GM10248 (cell line): Measurements from ENCODE around the gene CEP104.

Experiments
- CTCF ChIA-PET: fragments of 300-600 bp; sonication (Branson Sonifier 250); formaldehyde crosslinking; extraction: SDS; loops from one replicate; lab custom pipeline; 2021; ENCODE audit warnings: antibody characterized with exemption; lab: Yijun Ruan, JAX
- POLR2A ChIA-PET: fragments of 350-650 bp; sonication (Branson Sonifier 250); formaldehyde crosslinking; extraction: SDS; loops from one replicate; lab custom pipeline; 2020; ENCODE audit warnings: antibody characterized with exemption; lab: Yijun Ruan, JAX
- DNase-seq: peaks from one replicate; pipeline ENCODE4 v3.0.0; 2012; ENCODE audit errors: extremely low spot score
- CTCF ChIP-seq: IDR thresholded peaks from 2 replicates; pipeline ENCODE4 v1.5.1; 2012; ENCODE audit warnings: mild to moderate bottlenecking, low read depth; ENCODE audit errors: extremely low read depth, missing control alignments, control extremely low read depth

The CEP104 gene

GRCh38 chr1:3856923-3857790 is at the start of gene CEP104, which contains the start of gene DFFB:
CEP104 (minus strand) TSS chr1:3857211; CDS start chr1:3852407, 4,804 bp downstream.
DFFB (plus strand) TSS chr1:3857476; CDS start chr1:3857604, 128 bp downstream.
- ChIA-PET POLR2A (no interaction called here), CTCF (interaction anchor here (0.8 to 2.5 kb wide), 5 partner anchors 9 to 1662 kb away, joined by 3 to 13 read pairs (median 3); partner anchors contain the start of genes C1orf174 and FAAP20)
- TF ChIP-seq CTCF, result peak; percentile 67
- peak; percentile 100 for DNase-seq

- TF ChIP-seq CTCF, result no peak
- CTCF ChIA-PET, result interaction anchor here (0.7 to 1.2 kb wide), 3 partner anchors 10 to 1838 kb away, joined by 3 to 4 read pairs (median 4); no protein-coding TSS in a partner anchor
- DNase-seq, result no peak
- POLR2A ChIA-PET, result interaction anchor here (0.7 kb wide), 1 partner anchor 396 kb away, joined by 3 read pairs; no protein-coding TSS in a partner anchor
Observed at GRCh38 chr1:3906672-3907020, 49.6 kb upstream of the CEP104 start.

GRCh38 chr1:3905953-3906671 is 49.1 kb upstream of the CEP104 start:
- CTCF ChIA-PET, result interaction anchor here (1.2 kb wide), 2 partner anchors 128 to 1839 kb away, joined by 4 read pairs; no protein-coding TSS in a partner anchor

GRCh38 chr1:3905266-3905952 is 48.4 kb upstream of the CEP104 start:
- no peak for DNase-seq
- TF ChIP-seq CTCF, result no peak
- ChIA-PET CTCF (no interaction called here), POLR2A (no interaction called here)

More at GRCh38 chr1:3905953-3906671, 49.1 kb upstream of the CEP104 start:
- POLR2A ChIA-PET, result no interaction called here
- no peak for DNase-seq
- TF ChIP-seq CTCF, result no peak

GRCh38 chr1:3904843-3905185 is 47.8 kb upstream of the CEP104 start:
- CTCF ChIA-PET, result no interaction called here
- no peak for DNase-seq
- no peak for TF ChIP-seq CTCF
- POLR2A ChIA-PET, result no interaction called here
